ENCODE results near the gene GFRA1.

GFRA1 gene

DNA sequence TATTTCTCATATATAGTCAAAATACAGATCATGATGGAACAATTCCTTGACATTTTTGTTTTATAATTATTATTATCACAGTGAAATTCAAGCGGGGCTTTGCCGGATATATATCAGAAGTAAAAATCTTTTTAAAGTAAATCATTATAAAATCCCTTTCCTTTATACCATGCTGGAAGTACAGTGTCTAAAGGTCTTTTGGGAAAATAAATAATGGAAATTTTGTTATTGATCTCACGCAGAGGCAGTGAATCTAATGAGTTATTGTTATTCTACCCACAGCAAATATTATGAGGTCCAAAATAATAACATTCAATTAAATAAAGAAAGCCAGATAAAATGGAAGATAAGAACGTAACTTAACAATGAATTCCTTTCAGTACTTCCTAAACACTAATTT lies 33.8 kb downstream of the GFRA1 start:
- TF ChIP-seq CTCF (IDR thresholded peaks at IDR 0.05), result no peak
- no peak overlapping the region for H3K4me3 ChIP-seq (ENCODE audit: low read depth in 1 of 2, low read length in 1 of 2)
- no peaks in the 10 kb centered on the region for H3K4me1 ChIP-seq (ENCODE audit: control insufficient read depth in 1 of 2, insufficient read depth in 1 of 2, low read depth in 1 of 2, low read length in 1 of 2)
- no peaks in the 10 kb centered on the region for H3K27me3 ChIP-seq
- H3K27ac ChIP-seq, result no peak overlapping the region
- H3K9me3 ChIP-seq, result no peaks in the 10 kb centered on the region
- no peaks in the 10 kb centered on the region for H3K36me3 ChIP-seq

- Histone ChIP-seq H3K27ac (no peak overlapping the region), H3K4me1 (ENCODE audit: control insufficient read depth in 1 of 2, insufficient read depth in 1 of 2, low read depth in 1 of 2, low read length in 1 of 2) (no peaks in the 10 kb centered on the region), H3K4me3 (ENCODE audit: low read depth in 1 of 2, low read length in 1 of 2) (no peak overlapping the region), H3K9me3 (no peaks in the 10 kb centered on the region), H3K36me3 (no peaks in the 10 kb centered on the region), H3K27me3 (no peaks in the 10 kb centered on the region)
- no peak for TF ChIP-seq CTCF (IDR thresholded peaks at IDR 0.05)
Measured at GRCh38 chr10:116237970-116238369, 35.0 kb downstream of the GFRA1 start.

DNA sequence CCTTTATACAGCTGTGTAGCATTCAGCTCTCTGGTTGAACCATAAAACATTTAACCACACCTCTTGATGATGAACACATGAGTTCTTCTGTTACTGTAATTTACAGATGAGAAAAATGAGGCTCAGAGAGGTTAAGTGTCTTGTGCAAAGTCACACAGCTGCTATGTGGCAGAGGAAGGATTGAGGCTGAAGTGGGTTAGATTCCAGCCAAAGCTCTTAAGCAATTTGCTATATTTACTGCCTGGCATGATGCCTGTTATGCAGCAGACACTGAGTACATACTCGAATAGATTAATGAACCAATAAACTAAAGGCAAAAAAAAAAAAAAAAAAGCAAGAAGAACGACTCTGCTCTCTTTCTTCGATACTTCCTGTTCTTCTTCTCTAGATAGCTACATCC lies 35.7 kb downstream of the GFRA1 start:
- Histone ChIP-seq H3K27ac (no peak overlapping the region), H3K27me3 (no peaks in the 10 kb centered on the region), H3K4me1 (ENCODE audit: control insufficient read depth in 1 of 2, insufficient read depth in 1 of 2, low read depth in 1 of 2, low read length in 1 of 2) (no peaks in the 10 kb centered on the region), H3K9me3 (no peaks in the 10 kb centered on the region), H3K36me3 (no peaks in the 10 kb centered on the region), H3K4me3 (ENCODE audit: low read depth in 1 of 2, low read length in 1 of 2) (no peak overlapping the region)
- TF ChIP-seq CTCF (IDR thresholded peaks at IDR 0.05), result no peak

DNA sequence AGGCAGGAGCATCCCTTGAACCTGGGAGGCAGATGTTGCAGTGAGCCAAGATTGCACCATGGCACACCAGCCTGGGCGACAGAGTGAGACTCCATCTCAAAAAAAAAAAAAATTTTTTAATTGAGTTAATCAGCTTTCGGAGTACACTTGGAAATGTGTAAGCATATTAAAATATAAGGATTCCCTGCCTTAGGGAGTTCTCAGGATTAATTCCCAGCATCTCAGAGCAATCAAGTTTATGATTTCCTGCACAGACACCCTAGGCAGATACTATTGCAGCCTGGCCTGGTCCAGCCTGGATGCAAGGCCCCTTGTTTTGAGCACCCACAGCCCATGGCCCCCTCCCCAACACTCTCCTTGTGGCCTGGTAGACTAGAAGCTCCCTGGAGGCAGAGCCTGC lies 39.8 kb downstream of the GFRA1 start:
- no peak for TF ChIP-seq CTCF (IDR thresholded peaks at IDR 0.05)
- H3K4me3 ChIP-seq (ENCODE audit: low read depth in 1 of 2, low read length in 1 of 2), result no peak overlapping the region
- no peaks in the 10 kb centered on the region for H3K4me1 ChIP-seq (ENCODE audit: control insufficient read depth in 1 of 2, insufficient read depth in 1 of 2, low read depth in 1 of 2, low read length in 1 of 2)
- no peaks in the 10 kb centered on the region for H3K27me3 ChIP-seq
- H3K9me3 ChIP-seq, result no peaks in the 10 kb centered on the region
- H3K27ac ChIP-seq, result no peak overlapping the region
- no peaks in the 10 kb centered on the region for H3K36me3 ChIP-seq

DNA sequence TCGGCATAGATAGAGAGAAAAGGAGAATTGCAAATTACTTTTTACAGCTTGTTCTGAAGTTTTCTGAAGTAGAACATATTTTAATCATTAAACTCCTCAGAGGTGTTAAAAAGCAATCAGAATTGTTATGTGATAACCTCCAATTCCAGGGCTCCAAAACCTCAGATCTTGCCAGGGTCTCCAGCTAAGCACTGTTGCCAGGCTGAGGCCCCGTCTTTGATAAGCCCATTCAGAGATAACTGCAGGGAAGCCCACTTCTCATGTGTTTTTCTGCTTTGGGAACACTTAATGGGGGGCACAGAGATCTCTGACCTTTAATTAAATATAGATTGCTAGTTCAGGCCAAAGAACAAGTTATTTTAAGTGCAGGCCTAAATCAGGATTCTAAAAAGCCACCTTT lies 40.4 kb downstream of the GFRA1 start:
- Histone ChIP-seq H3K9me3 (no peaks in the 10 kb centered on the region), H3K4me1 (ENCODE audit: control insufficient read depth in 1 of 2, insufficient read depth in 1 of 2, low read depth in 1 of 2, low read length in 1 of 2) (no peaks in the 10 kb centered on the region), H3K36me3 (no peaks in the 10 kb centered on the region), H3K27ac (no peak overlapping the region), H3K27me3 (no peaks in the 10 kb centered on the region), H3K4me3 (ENCODE audit: low read depth in 1 of 2, low read length in 1 of 2) (no peak overlapping the region)
- no peak for TF ChIP-seq CTCF (IDR thresholded peaks at IDR 0.05)

GRCh38 chr10:116226766-116227165 lies 46.2 kb downstream of the GFRA1 start:
- Histone ChIP-seq H3K4me1 (ENCODE audit: control insufficient read depth in 1 of 2, insufficient read depth in 1 of 2, low read depth in 1 of 2, low read length in 1 of 2) (no peaks in the 10 kb centered on the region), H3K27ac (no peak overlapping the region), H3K9me3 (no peaks in the 10 kb centered on the region), H3K27me3 (no peaks in the 10 kb centered on the region), H3K4me3 (ENCODE audit: low read depth in 1 of 2, low read length in 1 of 2) (no peak overlapping the region), H3K36me3 (no peaks in the 10 kb centered on the region)
- no peak for TF ChIP-seq CTCF (IDR thresholded peaks at IDR 0.05)

Measured in neutrophil (primary cell).